Activated CD8-positive, alpha-beta memory T cell treated with anti-CD3 and anti-CD28 coated beads, Interleukin-2, amount 50 U/mL, for 24 hours (primary cell): ENCODE results near the gene LYST.

Source experiments
- DNase-seq: peaks from one replicate; pipeline ENCODE4 v3.0.0-alpha.2; 2020; ENCODE audit errors: extremely low read depth

LYST gene

DNA sequence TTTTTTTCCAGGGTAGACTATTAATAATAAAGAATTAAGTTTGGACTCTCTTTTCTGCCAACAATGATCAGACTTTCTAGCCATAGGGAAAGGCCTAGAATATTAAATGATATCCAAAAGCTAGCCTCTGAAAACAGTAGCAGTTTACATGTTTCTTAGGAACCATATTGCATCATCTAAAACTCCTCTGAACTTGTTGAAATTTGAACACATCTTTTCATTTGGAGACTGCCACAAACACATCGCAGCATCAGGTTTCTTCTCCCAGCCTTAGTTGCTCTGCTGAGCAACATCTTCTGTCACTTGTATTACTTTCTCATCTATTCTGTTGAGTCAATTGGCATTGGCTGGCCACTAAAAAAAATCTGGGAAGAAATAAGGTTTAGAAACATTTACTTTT is 153.9 kb downstream of the LYST start:
- DNase-seq: no peak

- no peak for DNase-seq
Measured at GRCh38 chr1:235710687-235711086, 156.0 kb downstream of the LYST start.

DNA sequence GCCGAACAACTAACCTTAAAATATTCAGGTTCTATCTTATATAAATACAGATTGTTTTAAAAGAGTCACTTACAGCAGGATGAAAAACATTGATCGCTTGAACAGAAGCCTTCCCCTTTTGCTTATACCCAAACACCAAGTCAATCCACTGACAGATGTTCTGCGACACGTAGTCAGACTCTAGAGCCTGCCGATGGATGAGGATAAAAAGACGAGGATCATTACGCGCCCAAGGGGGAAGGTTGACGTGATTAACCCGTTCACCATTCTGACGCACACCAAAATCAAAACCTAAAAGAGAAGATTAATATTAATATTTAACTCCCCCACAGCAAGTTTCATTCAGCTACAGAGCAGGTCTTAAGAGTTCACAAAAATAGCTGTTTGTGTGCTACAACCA is 157.7 kb downstream of the LYST start:
- no peak for DNase-seq

DNA sequence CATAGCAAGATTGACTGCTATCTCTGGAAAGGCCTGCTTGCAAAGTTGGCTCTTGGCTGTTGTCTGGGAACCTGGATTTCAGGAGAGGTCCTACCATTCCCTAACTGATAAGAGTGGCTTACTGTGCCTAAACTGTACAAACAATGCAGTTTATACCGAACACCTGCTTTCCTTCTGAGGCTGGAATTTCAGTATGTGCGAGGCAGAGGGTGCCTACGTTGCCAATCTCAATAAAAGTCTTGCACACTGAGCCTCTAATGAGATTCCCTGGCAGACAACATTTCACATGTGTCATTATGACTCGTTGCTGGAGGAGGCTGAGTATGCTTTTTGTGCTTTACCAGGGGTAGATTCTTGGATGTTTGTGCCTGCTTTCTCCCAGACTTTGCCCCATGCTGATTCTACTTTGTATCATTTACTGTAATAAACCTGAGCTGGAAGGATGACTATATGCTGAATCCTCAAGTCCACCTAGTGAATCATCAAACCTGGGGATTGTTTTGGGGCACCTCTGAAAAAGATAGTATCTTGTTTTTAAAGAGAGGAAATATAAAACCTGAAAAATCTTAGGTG is 158.2 kb downstream of the LYST start:
- DNase-seq: no peak

- no peak for DNase-seq
Measured at GRCh38 chr1:235703506-235703905, 163.2 kb downstream of the LYST start.

- no peak for DNase-seq
Measured at GRCh38 chr1:235702412-235702811, 164.3 kb downstream of the LYST start.

GRCh38 chr1:235697508-235697907 is 169.2 kb downstream of the LYST start:
- no peak for DNase-seq

GRCh38 chr1:235689356-235689755 is 177.3 kb downstream of the LYST start:
- DNase-seq: no peak

GRCh38 chr1:235688096-235688495 is 178.6 kb downstream of the LYST start:
- DNase-seq: no peak

- DNase-seq: no peak
Measured at GRCh38 chr1:235683653-235684052, 183.1 kb downstream of the LYST start.

DNA sequence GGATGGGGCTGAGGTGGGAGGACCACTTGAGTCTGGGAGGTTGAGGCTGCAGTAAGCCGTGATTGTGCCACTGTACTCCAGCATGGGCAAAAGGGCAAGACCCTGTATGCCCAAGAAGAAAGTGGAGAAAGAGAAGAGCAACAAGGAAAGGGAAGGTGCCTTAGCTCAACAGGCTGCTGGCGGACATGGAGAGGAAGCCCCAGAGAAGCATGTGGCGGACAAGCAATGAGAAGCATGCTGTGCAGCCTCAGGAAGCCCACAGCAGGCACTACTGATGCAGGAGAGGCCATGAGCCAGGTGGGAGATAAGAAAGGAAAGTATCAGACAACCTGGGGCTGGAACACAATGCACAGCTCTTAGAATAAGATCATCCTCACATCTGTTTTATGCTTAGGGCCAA is 184.5 kb downstream of the LYST start:
- no peak for DNase-seq

DNA sequence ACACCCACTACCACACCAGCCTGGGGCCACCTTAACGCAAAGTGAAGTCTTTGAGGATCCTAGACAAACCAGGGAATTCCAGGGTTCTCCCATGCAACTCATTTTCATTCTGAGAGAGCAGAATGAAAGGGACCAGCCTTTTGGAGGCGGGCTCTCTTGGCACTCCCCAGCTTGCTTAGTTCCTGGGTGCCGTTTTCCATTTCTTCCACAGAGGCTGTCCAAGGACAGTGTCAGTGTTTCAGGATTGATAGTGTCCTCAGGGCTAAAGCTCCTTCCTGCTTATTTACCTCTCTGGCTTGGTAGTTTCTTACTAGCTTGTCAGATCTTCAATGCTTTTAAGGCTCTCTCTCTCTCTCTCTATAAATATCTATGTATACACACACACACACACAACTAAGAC is 187.1 kb downstream of the LYST start:
- no peak for DNase-seq

- DNase-seq: no peak
Measured at GRCh38 chr1:235679005-235679404, 187.7 kb downstream of the LYST start.

DNA sequence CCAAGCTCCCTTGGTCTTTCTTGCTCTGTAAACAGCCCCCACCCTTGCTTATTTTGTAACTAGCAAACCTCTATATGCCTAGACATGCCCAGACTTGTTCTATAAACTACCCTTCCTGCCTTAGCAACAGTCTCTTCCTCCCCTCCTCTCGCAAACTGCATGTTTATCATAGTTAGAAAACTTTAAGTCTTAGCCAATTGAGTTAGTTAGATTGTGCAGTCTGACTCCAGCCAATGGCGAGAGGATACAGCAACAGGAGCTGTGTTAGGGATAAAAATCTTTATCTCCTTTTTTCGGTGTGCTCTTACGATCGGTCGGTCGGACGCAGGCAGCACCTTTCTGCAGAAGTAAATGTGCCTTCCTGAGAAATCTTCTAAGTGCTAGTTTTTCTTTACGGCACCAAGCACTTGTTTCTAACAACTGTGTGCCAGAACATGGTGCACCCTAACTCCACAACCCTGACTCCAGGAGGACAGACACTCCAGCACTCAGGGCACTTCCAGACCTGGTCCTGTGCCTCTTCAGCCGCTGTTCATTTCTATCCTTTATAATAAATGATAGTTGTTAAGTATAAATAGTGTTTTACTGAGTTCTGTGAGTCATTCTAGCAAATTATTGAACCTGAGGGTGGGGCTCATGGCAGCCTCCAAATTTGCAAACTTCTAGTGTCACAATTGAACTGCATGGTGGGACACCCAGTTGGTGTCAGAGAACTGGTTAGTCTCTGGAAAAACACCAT is 191.4 kb downstream of the LYST start:
- DNase-seq: no peak

GRCh38 chr1:235673981-235674380 is 192.7 kb downstream of the LYST start:
- DNase-seq: no peak

- no peak for DNase-seq
Measured at GRCh38 chr1:235671992-235672391, 194.7 kb downstream of the LYST start.

DNA sequence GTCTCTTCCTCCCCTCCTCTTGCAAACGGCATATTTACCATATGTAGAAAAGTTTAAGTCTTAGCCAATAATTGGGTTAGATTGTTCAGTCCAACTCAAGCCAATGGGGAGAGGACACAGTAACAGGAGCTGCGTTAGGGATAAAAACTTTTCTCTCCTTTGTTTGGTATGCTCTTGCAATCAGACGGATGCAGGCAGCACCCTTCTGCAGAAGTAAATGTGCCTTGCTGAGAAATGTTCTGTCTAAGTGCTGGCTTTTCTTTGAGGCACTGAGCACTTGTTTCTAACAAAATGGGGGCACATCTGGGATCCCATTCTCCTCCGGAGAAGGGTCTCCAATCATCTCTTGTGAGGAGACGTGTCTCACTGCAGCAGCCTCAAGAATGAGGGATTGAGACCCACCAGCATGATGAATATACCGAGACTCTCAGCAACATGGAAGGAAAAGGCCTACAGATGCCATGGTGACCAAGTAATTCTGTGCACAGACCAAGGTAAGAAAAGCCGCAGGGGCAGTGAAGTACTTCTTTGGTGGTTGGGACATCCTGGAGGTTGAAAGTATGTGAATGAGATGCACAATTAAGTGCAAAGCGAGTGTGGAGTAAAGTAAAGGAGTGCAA is 196.4 kb downstream of the LYST start:
- DNase-seq: no peak

DNA sequence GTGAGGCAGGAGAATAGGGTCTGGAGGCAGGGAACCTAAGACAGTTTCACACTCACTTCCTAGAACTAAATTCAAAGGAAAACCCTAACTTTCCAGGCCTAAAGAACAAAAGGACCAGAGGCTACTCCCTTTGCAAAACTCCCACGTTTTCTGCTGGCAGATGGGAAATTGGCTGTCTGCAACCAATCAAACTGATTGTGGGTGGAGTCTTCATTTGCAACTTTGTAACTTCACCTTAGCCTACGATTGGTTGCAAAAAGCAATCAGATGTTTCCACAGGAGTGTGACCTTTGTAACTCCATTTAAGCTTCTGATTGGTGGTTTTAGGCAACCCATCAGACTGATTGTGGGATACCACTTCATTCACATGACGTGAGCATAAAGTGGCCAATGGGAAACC is 197.4 kb downstream of the LYST start:
- DNase-seq: no peak

DNA sequence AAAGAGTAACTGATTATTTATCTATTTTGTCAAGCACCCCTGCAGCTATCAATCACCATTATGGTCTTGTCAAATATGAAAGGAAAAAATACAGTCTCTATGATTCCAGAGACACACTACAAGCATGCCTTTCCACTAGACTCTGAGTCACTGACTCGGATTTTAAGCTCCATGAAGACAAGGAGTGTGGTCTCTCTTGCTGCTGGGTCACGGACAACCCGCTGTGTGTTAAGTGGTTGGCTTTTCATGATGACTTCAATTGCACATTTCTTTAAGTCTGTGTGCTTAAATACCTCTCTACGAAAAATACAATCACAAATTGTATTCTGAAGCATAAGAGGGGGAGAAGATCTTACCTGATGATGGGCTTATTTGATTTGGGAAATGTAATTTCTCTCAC is 203.1 kb downstream of the LYST start:
- no peak for DNase-seq

DNA sequence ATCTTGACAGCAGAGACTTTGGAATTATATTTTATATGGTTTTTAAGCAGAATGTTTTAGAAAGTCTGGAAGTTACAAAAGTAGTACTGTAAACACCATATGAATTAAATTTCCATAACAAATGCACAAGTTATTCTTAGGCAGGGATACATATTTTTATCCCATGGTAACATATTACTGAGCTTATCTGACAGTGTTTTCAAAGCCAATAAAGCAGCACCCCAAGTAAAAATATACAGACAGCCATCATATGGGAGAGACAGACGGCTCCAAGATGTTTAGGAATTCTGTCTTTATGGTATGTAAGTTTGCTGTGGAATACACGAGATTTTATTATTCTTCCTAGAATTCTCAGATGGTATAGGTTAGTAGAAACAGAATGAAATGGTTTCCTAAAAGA is 205.1 kb downstream of the LYST start:
- no peak for DNase-seq

DNA sequence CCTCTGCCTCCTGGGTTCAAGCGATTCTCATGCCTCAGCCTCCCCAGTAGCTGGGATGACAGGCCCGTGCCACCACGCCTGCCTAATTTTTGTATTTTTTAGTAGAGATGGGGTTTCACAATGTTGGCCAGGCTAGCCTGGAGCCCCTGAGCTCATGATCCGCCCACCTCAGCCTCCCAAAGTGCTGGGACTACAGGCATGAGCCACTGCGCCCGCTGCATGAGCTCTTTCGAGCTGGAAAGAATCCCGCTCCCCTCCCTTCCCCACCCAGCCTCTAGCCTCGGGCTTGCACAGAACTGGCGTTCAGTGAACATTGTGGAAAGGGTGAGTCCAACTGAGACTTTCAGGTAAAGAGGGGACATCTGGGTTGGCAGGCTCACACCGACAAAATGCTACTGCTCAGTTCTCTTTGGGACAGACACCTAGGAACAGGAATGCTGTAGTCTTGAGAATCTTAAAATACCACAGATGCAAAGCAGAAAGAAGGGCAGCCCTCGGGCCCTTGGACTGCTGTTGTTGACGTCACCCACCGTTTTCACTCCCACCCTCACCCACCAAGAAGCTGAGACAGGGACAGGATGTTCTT is 207.4 kb downstream of the LYST start:
- DNase-seq: no peak

- no peak for DNase-seq
Measured at GRCh38 chr1:235657747-235658526, 208.8 kb downstream of the LYST start.
